Inflammatory macrophage (primary cell): ENCODE results near the gene ZNF618.
"Not testable (repeated sequence)": the region's sequence is repeated elsewhere in the genome, so short reads cannot be mapped to it uniquely, and the experiment has no call there.

ENCODE experiments used
- DNase-seq, 2 donors: peaks; one replicate each; pipeline ENCODE4 v3.0.0-alpha.2; 2020 to 2022

Gene ZNF618

DNA sequence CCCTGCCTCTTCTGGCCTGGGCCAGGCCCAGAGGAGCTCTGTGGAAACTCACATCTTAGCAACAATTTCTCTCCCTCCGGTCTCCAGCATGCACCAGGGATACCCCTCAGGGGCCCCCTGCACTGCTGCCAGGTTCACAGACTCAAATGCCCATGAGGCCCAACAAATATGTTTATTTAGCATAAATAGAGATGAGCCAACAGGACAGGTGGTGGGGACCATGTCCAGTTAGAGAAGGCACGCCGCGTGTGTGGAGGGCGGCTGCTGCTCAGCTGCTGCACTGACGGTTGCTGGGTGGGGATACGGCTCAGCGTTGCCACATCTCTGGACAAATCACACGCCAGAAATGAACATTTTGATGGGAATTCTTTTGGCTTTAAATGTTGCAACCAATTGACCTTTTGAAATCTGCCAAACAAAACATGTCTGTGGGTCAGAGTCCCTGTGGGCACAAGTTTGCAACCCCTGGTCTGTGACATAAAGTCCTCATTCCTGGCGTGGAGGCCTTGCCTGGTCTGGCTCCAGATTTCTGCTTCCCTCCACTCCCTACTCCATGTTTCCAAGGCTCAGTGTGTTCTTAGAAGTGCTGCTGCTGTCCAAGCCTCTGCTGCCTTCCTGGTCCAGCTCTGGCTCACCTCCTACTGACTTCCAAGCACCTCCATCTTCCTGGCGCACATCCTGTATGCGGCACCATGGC lies 113.1 kb downstream of the ZNF618 start:
- DNase-seq, result no peak

GRCh38 chr9:113989714-113990569 lies 113.8 kb downstream of the ZNF618 start:
- DNase-seq, result no peak

DNA sequence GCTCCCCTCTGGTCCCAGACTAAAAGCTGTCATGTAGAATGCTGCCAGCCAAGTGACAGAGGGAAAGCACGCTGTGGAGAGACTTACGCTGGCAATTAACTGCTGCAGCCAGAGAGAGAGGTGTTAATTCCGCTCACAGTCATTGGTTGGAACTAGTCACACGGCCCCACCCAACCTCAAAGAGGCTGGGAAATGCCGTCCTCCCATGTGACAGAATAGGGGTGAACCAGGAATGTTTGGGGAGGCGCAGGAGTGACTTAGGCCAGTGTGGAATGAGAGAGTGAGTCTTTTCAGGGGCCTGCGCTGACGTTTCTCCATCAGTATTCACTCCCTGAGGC lies 114.4 kb downstream of the ZNF618 start:
- no peak for DNase-seq

DNA sequence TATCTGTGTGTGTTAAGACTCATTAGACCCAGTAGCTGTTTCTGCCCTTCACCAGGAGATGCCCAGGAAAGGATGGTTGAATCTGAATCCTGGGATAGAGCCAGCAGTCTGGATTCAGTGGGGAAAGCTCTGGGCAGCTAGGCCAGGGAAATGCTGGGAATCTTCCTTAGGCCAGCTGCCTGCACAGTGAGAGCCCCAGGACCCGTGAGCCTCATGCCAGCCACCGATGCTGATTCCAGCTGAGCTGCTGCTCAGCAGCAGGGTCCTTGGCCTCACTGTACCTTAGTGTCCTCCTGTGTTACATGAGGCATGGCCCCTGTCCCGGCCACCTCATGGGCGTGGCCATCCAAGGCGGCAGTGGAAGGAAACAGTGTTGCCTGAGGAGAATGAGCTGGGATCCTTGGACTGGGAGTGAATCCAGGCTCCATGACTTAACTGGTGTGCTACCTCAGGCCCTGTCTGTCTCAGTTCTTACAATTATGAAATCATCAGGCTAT lies 114.9 kb downstream of the ZNF618 start:
- no peak for DNase-seq

- DNase-seq, result no peak
Observed at GRCh38 chr9:113991714-113992113, 115.6 kb downstream of the ZNF618 start.

DNA sequence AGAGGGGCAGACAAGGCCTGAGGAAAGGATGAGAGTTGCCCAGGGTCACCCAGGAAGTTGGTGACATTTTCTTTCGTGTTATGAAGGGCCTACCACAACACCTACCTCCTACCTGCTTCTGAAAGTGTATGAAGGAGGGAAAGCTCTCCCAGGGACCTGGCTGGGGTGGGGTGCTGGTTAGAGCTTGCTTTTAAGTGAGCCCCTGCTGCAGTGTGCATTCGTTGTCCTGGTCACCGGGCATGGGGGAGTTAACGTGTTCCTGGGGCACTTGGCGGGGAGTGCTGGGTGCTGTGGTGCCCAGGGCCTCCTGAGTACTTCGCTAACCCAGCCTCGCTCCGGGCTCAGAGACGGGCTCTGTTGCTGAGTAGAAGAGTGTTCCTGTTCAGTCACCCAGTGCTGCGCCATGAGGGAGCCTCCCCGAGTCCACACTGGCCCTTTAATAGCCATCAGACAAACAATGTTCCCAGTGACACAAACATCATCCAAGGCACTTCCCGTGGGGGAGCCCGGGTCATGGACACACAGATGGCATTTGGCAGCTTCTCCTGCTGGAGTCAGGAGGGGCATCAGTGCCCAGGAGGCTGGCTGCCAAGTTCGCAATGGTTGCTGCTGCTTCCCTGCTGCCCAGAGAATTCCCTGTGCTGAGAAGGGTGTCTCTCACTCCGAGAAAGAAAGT lies 116.3 kb downstream of the ZNF618 start:
- DNase-seq, result peak in 1 of 2 donors; percentile 23

GRCh38 chr9:113992994-113993393 lies 116.9 kb downstream of the ZNF618 start:
- peak; percentile 40 to 55 for DNase-seq

- DNase-seq, result peak; percentile 44 to 77
Observed at GRCh38 chr9:113993838-113994540, 117.9 kb downstream of the ZNF618 start.

GRCh38 chr9:113995401-113995800 lies 119.3 kb downstream of the ZNF618 start:
- no peak for DNase-seq

- DNase-seq, result no peak
Observed at GRCh38 chr9:113995963-113996362, 119.9 kb downstream of the ZNF618 start.

DNA sequence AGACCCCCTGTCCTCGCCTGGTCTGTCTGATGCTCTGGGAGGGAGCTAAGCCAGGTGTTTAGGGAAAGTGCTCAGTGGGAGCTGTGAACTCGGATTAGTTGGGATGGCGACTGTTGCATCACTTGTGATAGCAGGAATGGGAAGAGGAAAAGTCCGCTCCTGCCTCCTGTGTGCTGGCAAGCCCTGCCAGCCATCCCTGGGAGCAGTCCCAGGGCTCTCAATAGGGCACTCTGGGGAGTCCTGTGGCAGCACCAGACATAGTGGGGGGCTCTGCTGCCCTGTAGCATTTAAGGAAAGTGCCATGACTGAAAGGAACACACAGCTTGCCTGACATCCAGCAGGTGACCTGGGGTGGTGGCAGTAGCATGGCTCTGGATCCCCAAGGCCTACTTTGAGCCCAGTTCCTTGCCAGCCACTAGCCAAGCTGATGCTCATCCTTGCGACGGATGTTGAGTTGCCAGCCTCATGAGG lies 120.5 kb downstream of the ZNF618 start:
- no peak for DNase-seq

DNA sequence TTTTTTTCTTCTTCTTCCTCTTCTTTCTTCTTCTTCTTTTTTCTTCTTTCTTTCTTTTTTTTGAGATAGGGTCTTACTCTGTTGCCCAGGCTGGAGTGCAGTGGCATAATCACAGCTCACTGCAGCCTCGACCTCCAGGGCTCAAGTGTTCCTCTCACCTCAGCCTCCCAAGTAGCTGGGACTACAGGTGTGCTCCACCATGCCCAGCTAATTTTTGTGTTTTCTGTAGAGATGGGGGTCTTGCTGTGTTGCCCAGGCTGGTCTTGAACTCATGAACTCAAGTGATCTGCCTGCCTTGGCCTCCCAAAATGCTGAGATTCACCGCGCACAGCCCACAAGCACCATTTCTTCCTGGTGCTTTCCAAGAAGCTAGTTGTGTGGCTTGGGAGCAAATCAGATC lies 121.0 kb downstream of the ZNF618 start:
- not testable (repeated sequence) for DNase-seq

DNA sequence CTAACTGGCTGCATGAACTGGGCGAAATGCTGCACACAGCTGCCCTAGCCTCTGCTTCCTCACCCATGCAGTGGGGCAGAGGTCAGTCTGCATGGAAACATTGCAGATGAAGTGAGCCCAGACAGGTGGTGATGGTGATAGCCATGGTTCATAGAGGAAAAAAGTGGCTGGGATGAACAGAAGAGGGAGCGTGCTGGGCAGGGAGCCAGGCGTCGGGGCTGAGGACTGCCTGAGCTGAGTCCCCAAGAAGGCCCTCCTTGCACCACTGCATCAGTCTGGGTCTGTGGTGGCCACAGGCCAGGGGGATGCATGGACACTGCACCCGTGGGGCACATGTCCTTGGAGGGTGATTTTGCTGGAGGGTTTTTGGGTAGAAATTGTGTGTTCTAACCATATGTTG lies 121.5 kb downstream of the ZNF618 start:
- no peak for DNase-seq

GRCh38 chr9:113998114-113998513 lies 122.0 kb downstream of the ZNF618 start:
- no peak for DNase-seq

DNA sequence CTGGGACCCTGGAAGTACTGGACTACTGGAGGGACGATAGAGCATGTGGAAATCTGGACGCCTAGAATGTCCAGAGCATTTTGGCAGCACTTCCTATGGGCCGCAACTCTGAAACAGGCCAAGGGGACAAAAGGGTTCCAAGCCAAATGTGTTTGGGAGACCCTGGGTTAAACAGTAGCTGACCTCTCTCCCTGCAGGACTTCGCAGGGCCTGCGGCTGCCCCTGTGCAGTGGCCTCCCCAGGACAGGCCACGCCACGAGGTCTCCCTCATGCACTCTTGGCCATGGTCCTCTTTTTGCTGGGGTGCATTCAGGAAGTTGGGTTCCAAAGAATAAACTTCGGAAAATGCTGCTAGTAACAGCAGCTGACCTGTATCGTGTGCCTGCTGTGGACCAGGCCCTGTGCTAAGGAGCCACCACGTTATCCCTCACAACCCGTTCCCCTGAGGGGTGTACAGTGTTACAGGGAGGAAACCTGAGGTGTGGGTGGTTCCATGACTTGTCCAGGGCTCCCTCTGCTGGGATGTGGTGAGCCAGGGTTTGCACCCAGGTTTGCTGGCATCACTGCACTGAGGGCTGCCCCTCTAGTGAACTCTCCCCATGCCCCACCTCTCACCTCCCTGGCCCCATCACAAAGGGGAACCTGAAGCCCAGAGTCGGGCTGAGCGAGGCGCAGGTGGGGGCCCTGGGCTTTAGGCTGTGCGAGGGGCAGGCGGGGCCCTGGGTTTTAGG lies 122.6 kb downstream of the ZNF618 start:
- DNase-seq, result no peak

DNA sequence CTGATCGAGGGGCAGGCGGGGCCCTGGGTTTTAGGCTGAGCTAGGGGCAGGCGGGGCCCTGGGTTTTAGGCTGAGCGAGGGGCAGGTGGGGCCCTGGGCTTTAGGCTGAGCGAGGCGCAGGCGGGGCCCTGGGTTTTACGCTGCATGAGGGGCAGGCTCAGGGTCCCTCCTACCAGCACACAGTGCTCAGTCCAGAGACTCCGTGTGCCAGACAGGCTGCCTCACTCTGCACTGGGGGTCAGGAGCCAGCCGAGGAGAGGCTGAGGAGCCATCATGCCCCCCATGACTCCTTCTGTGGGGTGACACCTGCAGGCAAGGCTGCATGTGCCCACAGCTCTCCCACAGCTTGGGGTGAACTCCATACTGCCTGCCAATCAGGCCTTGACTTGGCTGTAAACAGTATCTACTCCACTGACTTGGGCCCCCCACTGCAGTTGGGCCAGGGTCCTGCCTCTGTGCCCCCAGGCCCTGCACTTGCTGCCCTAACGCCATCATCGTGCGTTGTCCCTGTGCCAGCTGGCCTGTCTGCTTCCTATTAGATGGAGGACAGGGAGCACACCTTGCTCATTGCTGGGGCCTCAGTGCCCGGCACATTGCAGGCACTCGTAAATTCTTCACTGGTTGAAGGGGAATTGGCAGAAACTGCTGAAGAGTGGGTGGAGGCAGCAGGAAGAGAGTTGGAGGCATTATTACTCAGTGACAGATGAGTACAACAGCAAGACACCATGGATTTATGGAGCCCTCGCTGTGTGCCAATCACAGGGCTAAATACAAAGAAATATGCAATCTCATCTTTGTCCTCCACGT lies 123.3 kb downstream of the ZNF618 start:
- DNase-seq, result peak; percentile 52 to 64

GRCh38 chr9:114000063-114000454 lies 124.0 kb downstream of the ZNF618 start:
- DNase-seq, result no peak

DNA sequence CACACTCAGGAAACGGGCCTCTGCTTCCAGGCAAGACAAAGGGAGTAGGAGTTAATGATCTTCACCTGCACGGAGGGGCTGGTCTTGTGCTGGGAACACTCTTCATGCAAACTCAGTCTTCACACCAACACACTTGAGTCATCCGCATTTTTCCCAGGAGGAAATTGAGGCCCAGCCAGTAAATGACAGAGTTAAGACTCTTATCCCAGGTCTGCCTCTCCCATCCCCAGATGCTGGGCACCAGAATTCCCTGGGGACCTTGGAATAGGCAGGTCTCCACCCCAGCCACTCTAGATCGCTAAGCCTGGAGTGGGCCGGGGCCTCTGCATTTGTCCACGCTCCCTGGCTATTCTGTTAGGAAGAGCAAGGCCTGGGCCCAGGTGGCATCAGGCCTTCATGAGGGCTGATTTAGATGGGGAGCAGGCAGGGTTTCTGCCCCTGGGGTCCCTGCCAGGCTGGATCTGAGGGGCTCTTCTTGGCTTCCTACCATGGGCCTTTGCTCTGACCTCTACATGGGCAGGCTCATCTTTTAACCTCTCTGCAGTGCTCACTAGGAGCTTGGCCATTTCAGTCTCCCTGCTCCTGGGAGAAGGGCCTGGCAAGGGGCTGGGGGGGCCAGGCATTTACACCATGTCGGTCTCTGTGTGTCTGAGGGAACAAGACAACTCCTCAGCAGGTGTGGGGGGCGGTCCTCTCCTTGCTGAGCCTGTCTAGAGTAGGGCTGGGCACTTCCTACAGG lies 124.7 kb downstream of the ZNF618 start:
- no peak for DNase-seq

GRCh38 chr9:114001410-114001685 lies 125.2 kb downstream of the ZNF618 start:
- DNase-seq, result no peak

DNA sequence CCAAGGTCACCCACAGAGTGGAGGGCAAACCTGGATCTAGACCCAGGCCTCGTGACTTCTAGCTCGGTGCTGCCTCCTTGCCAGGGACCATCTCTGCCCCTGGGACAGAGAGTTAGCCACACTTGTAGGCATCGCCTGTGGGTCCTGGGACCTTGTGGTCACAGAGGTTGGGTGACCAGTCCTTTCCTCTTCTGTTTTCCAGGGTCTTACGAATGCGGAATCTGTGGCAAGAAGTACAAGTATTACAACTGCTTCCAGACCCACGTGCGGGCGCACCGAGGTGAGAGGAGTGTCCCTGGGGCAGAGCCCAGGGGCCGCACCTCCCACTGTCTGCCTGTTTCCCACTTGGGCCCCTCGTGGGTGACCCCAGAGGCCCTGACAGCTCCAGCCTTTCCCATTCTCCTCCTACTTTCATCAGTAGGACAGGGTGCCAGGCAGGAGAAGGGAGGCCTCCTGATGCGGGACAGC lies 125.7 kb downstream of the ZNF618 start:
- DNase-seq, result no peak
